NB4 (cell line): Measurements from ENCODE around the gene GDF3.

Experiments used
- DNase-seq: peaks from one replicate; pipeline ENCODE4 v3.0.0; 2010; ENCODE audit warnings: low read depth
- H3K4me3 ChIP-seq: one replicate; pipeline ENCODE4 v1.5.1; 2011; ENCODE audit warnings: mild to moderate bottlenecking, low read depth, low read length, moderate library complexity
- CTCF ChIP-seq: IDR thresholded peaks from one replicate; pipeline ENCODE4 v1.5.1; 2012; ENCODE audit warnings: low read depth, low read length
- MYC ChIP-seq: IDR thresholded peaks from 2 replicates; pipeline ENCODE4 v1.6.1; 2011; ENCODE audit warnings: low read depth, low read length
- POLR2A ChIP-seq: IDR thresholded peaks from 2 replicates; pipeline ENCODE4 v1.6.1; 2011; ENCODE audit warnings: mild to moderate bottlenecking; ENCODE audit not compliant: insufficient read length; ENCODE audit errors: extremely low read depth
- TF ChIP-seq, protein P1 (sequence below): IDR thresholded peaks from 2 replicates; pipeline ENCODE4 v1.6.1; 2011; ENCODE audit warnings: low read depth, low read length

The GDF3 gene

GRCh38 chr12:7705846-7706245, 10.3 kb upstream of the GDF3 start:
- TF ChIP-seq MYC (no peak), POLR2A (no peak), CTCF (no peak)
- TF ChIP-seq, protein P1, sequence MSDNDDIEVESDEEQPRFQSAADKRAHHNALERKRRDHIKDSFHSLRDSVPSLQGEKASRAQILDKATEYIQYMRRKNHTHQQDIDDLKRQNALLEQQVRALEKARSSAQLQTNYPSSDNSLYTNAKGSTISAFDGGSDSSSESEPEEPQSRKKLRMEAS, result no peak
- DNase-seq, result no peak

DNA sequence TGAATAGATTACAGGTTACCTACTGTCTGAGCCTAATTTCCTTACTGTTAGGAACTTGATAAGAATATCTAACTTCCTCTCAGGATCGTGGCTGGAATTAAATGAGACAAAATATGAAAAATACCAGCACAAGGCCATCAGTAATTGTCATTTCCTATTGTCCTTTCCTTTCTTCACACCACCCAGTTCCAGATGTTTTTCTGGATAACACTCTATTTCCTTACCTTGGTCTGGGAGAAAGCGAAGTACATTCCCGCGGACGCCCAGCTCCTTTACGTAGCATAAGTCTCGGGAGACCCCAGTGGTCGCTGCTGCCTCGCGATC, 376 bp downstream of the GDF3 start:
- no peak for DNase-seq
- H3K4me3 ChIP-seq, result no peak overlapping the region
- TF ChIP-seq CTCF (no peak), MYC (no peak), POLR2A (no peak)
- TF ChIP-seq, protein P1, result no peak

More at GRCh38 chr12:7705846-7706245, 10.3 kb upstream of the GDF3 start:
- H3K4me3 ChIP-seq, result no peak overlapping the region

DNA sequence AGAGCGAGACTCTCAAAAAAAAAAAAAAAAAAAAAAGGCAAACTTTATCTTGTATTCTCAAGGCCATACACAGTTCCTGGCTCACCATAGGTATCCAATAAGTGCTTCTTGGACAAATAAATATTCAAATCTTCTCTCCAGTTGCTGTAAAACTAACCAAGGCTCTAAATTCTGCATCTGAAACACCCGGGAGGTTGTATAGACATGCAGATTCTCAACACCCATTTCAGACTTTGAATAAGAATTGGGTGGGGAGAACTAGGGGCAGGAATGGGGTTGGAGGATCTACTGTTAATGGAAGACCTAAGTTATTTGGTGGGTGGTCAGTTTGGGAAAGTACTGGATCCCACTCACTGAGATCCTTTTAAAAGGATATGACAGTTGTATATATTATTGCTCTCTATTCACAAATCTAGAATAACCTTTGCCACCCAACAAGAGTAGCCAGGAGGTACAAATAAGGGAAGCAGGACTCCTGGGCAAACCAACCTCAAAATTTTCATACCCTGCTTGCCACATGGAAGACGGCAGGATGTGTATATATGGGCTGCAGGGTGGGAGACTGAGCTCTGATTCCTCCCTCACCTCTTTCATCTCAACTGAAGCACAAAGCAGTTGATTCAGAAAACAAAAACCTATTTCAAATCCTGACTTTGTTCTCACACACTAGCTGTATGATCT, 879 bp downstream of the GDF3 start:
- no peak for DNase-seq
- no peak overlapping the region for H3K4me3 ChIP-seq
- TF ChIP-seq, protein P1, result no peak
- TF ChIP-seq POLR2A, result no peak
- no peak for TF ChIP-seq MYC
- no peak for TF ChIP-seq CTCF

DNA sequence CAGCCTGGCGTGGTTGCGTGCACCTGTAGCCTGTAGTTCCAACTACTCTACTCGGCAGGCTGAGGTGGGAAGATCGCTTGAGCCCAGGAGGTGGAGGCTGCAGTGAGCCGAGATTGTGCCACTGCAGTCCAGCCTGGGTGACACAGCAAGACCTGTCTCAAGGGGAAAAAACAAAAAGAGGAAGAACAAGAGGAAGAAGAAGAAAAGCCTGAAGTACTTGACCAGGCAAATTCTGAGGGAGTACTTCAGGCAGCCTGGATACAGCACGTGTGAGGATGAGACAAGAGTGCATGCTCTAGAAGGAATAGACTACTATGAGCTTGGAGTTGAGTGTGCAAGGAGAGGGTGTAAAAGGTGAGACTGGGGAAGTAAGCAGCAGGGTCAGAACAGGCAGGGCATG, 1.8 kb downstream of the GDF3 start:
- DNase-seq, result peak; percentile 64
- TF ChIP-seq, protein P1, result peak; percentile 55; the same call in 1 of the 2 replicates
- TF ChIP-seq MYC, result no peak
- TF ChIP-seq CTCF, result no peak
- TF ChIP-seq POLR2A, result no peak
- H3K4me3 ChIP-seq, result no peak overlapping the region

- DNase-seq, result no peak
- no peak overlapping the region for H3K4me3 ChIP-seq
- TF ChIP-seq, protein P1, result no peak
- no peak for TF ChIP-seq CTCF
- no peak for TF ChIP-seq POLR2A
- no peak for TF ChIP-seq MYC
These were observed 14.0 kb downstream of the GDF3 start for GRCh38 chr12:7681535-7681934.
